ENCODE measurements around the gene C3. TPM values are rescaled to one million over a fixed set of nuclear protein-coding genes. Genes with fewer than 3 reads are reported as not detected.

Gene C3
- total and polyA plus RNA-seq, 2 of the 13 experiments (the other 11 are each of a cell fraction or from before 2014, with no cell fraction given): 1,455 to 6,272 TPM

GRCh38 chr19:6752256-6753177 is 32.1 kb upstream of the C3 start (continued):
- TF ChIP-seq ZNF264 (CRISPR knock-in tag; IDR thresholded peaks at IDR 0.05): peak; percentile 48; the same call in 1 of the 2 replicates
- peak; percentile 96 for TF ChIP-seq ZNF687 (CRISPR knock-in tag; IDR thresholded peaks at IDR 0.05)
- TF ChIP-seq SATB2 (CRISPR knock-in tag; IDR thresholded peaks at IDR 0.05): no peak
- peak; percentile 80 for TF ChIP-seq ZNF800 (CRISPR knock-in tag; IDR thresholded peaks at IDR 0.05)
- 0 out of 2 replicates have a peak, but pooled peaks have one; percentile 28 for TF ChIP-seq MTF1 (CRISPR knock-in tag; IDR thresholded peaks at IDR 0.05)
- TF ChIP-seq DZIP1 (CRISPR knock-in tag; IDR thresholded peaks at IDR 0.05): no peak
- no peak for TF ChIP-seq AHDC1 (CRISPR knock-in tag; IDR thresholded peaks at IDR 0.05; ENCODE audit: borderline replicate concordance)
- peak; percentile 30; the same call in 1 of the 2 replicates for TF ChIP-seq GLI4 (CRISPR knock-in tag; IDR thresholded peaks at IDR 0.05; ENCODE audit: borderline replicate concordance)
- peak; percentile 64; the same call in 1 of the 2 replicates for TF ChIP-seq ZFP36L2 (CRISPR knock-in tag; IDR thresholded peaks at IDR 0.05)
- TF ChIP-seq DRAP1 (CRISPR knock-in tag; IDR thresholded peaks at IDR 0.05): 0 out of 2 replicates have a peak, but pooled peaks have one; percentile 42
- 0 out of 2 replicates have a peak, but pooled peaks have one; percentile 44 for TF ChIP-seq ZBTB42 (CRISPR knock-in tag; IDR thresholded peaks at IDR 0.05)
